A549 (cell line): ENCODE measurements around the gene SND1. TPM values are rescaled to one million over a fixed set of nuclear protein-coding genes. Genes with fewer than 3 reads are reported as not detected.

Source experiments
- ATAC-seq, 2 experiments: fragments of 200-7000 bp in 1 of 2; fragments of >200 bp in 1 of 2; cut with Nextera tagmentation in 1 of 2; cut with Tn5 transposase in 1 of 2; 3 replicates each; pipeline versions ENCODE4 v1.8.0 to v1.9.1; 2018 to 2020; ENCODE audit warnings: mild to moderate bottlenecking in 1 of 2, moderate library complexity in 1 of 2
- CTCF ChIA-PET: fragments of 300-600 bp; sonication (Branson Sonifier 250); formaldehyde crosslinking; extraction: SDS; loops from one replicate; lab custom pipeline; 2021; ENCODE audit warnings: antibody characterized with exemption, inconsistent platforms; lab: Yijun Ruan, JAX
- POLR2A ChIA-PET: fragments of 350-600 bp; formaldehyde crosslinking; extraction: SDS; loops from one replicate; lab custom pipeline; 2021; ENCODE audit warnings: antibody characterized with exemption, inconsistent platforms; lab: Yijun Ruan, JAX
- DNase-seq, 2 experiments: peaks; one replicate each; pipeline versions ENCODE4 v3.0.0 to v3.0.0-alpha.2; 2011 to 2016; ENCODE audit warnings: low read depth in 1 of 2, low spot score in 1 of 2
- FAIRE-seq: peaks from 2 replicates; lab custom pipeline; 2011; peaks lifted over from hg19 to GRCh38; lab: Jason Lieb, UNC
- H3K27ac ChIP-seq, 2 experiments: fragments of >200 bp; sonication (Bioruptor Twin); formaldehyde crosslinking; 3 replicates each; pipeline ENCODE4 v1.5.1; 2016 to 2017
- H3K4me1 ChIP-seq: fragments of >200 bp; sonication (Bioruptor Twin); formaldehyde crosslinking; 3 replicates; pipeline ENCODE4 v1.6.1; 2016
- H3K4me2 ChIP-seq: fragments of >200 bp; sonication (Bioruptor Twin); formaldehyde crosslinking; 3 replicates; pipeline ENCODE4 v1.6.1; 2016
- H3K4me3 ChIP-seq: fragments of >200 bp; sonication (Bioruptor Twin); formaldehyde crosslinking; 3 replicates; pipeline ENCODE4 v1.5.1; 2016
- H3K9me3 ChIP-seq: fragments of >200 bp; sonication (Bioruptor Twin); formaldehyde crosslinking; 3 replicates; pipeline ENCODE4 v1.6.1; 2016
- BCL3 ChIP-seq: fragments of >200 bp; sonication (Bioruptor Twin); formaldehyde crosslinking; IDR thresholded peaks from 3 replicates; pipeline ENCODE4 v1.6.1; 2016
- CBX8 ChIP-seq: fragments of 200-600 bp; sonication (generic); IDR thresholded peaks from 2 replicates; pipeline ENCODE4 v1.6.1; 2016
- CHD2 ChIP-seq: fragments of 150-350 bp; IDR thresholded peaks from 2 replicates; pipeline ENCODE4 v1.6.1; 2014; ENCODE audit warnings: low read length; ENCODE audit not compliant: partially characterized antibody
- CHD4 ChIP-seq: fragments of 200-600 bp; sonication (generic); IDR thresholded peaks from 2 replicates; pipeline ENCODE4 v1.6.1; 2016; ENCODE audit warnings: antibody characterized with exemption, mild to moderate bottlenecking, borderline replicate concordance
- E2F6 ChIP-seq: IDR thresholded peaks from 2 replicates; pipeline ENCODE4 v1.6.1; 2012; ENCODE audit warnings: low read depth, borderline replicate concordance
- ELK1 ChIP-seq: fragments of 150-350 bp; IDR thresholded peaks from 2 replicates; pipeline ENCODE4 v1.6.1; 2014; ENCODE audit warnings: low read depth, mild to moderate bottlenecking, low read length
- EP300 ChIP-seq, 2 experiments: fragments of >200 bp; sonication (Bioruptor Twin); formaldehyde crosslinking; IDR thresholded peaks; 2 replicates in 1 of 2; 3 replicates in 1 of 2; pipeline ENCODE4 v1.6.1; 2016 to 2017
- ESRRA ChIP-seq: fragments of 150-350 bp; IDR thresholded peaks from 2 replicates; pipeline ENCODE4 v1.6.1; 2014; ENCODE audit warnings: mild to moderate bottlenecking, low read length, borderline replicate concordance
- FOXS1 ChIP-seq: fragments of 250-450 bp; sonication (Bioruptor Pico); IDR thresholded peaks from 2 replicates; pipeline ENCODE4 v1.5.0; 2020; ENCODE audit warnings: mild to moderate bottlenecking, moderate library complexity
- HES2 ChIP-seq: fragments of >200 bp; sonication (Bioruptor Twin); formaldehyde crosslinking; IDR thresholded peaks from 2 replicates; pipeline ENCODE4 v1.6.1; 2016
- HOXB13 ChIP-seq: fragments of 250-450 bp; sonication (Bioruptor Pico); IDR thresholded peaks from 2 replicates; pipeline ENCODE4 v1.5.0; 2020; ENCODE audit warnings: low read depth, mild to moderate bottlenecking, moderate library complexity
- MAX ChIP-seq: IDR thresholded peaks from 2 replicates; pipeline ENCODE4 v1.6.1; 2012
- MAZ ChIP-seq: fragments of 150-350 bp; IDR thresholded peaks from 2 replicates; pipeline ENCODE4 v1.6.1; 2014; ENCODE audit warnings: antibody characterized with exemption, low read depth, low read length, borderline replicate concordance
- MYC ChIP-seq: IDR thresholded peaks from 2 replicates; pipeline ENCODE4 v1.6.1; 2012; ENCODE audit warnings: mild to moderate bottlenecking, inconsistent platforms, low read length, improper control_type of control experiment, borderline replicate concordance
- NFE2L2 ChIP-seq: fragments of 150-350 bp; conservative IDR thresholded peaks from 2 replicates; pipeline ENCODE4 v1.6.1; 2014; ENCODE audit warnings: low read length
- PBX3 ChIP-seq: IDR thresholded peaks from 2 replicates; pipeline ENCODE4 v1.6.1; 2012
- PHF8 ChIP-seq: fragments of 200-600 bp; sonication (generic); IDR thresholded peaks from 2 replicates; pipeline ENCODE4 v1.6.1; 2016; ENCODE audit warnings: low read depth, mild to moderate bottlenecking, antibody characterized with exemption, moderate library complexity, borderline replicate concordance
- POLR2AphosphoS2 ChIP-seq: conservative IDR thresholded peaks from 2 replicates; pipeline ENCODE4 v1.6.1; 2012; ENCODE audit warnings: low read length, improper control_type of control experiment, inconsistent platforms
- RARB ChIP-seq: fragments of 250-450 bp; sonication (Bioruptor Pico); IDR thresholded peaks from 2 replicates; pipeline ENCODE4 v1.8.0; 2021; ENCODE audit warnings: mild to moderate bottlenecking, moderate library complexity
- RFX5 ChIP-seq: fragments of 450-650 bp; IDR thresholded peaks from 2 replicates; pipeline ENCODE4 v1.7.1; 2014; ENCODE audit warnings: antibody characterized with exemption, mild to moderate bottlenecking, moderate library complexity
- TFCP2L1 ChIP-seq: fragments of 250-450 bp; sonication (Bioruptor Pico); IDR thresholded peaks from 2 replicates; pipeline ENCODE4 v1.5.0; 2021; ENCODE audit warnings: mild to moderate bottlenecking
- ZC3H11A ChIP-seq: fragments of 450-650 bp; IDR thresholded peaks from 2 replicates; pipeline ENCODE4 v1.6.1; 2014; ENCODE audit warnings: antibody characterized with exemption, mild to moderate bottlenecking
- ZFP36 ChIP-seq: fragments of 450-650 bp; IDR thresholded peaks from 2 replicates; pipeline ENCODE4 v1.6.1; 2014; ENCODE audit warnings: borderline replicate concordance; ENCODE audit not compliant: partially characterized antibody
- ZNF302 ChIP-seq: fragments of 250-450 bp; sonication (Bioruptor Pico); IDR thresholded peaks from 2 replicates; pipeline ENCODE4 v1.9.0; 2021; ENCODE audit warnings: inconsistent platforms, mild to moderate bottlenecking, moderate library complexity
- WGBS: methylation state at CpG from one replicate; pipeline ENCODE4 v1.1.6; 2017; ENCODE audit errors: missing lambda C conversion rate; 5-methylcytosine and 5-hydroxymethylcytosine counted together
- polyA plus RNA-seq, 4 experiments: library from polyadenylated mRNA; depleted of rRNA in 3 of 4; stranded (reverse); fragments of >200 nt; fragmentation: RNase III in 1 of 4; extraction: RNeasy Plus Mini Kit Qiagen cat#74134 plus additional on column Dnase treatment in 1 of 4; gene quantifications; 2 replicates in 3 of 4; 3 replicates in 1 of 4; pipeline ENCODE4 v1.2.3, GENCODE V29; 2011 to 2017

The SND1 gene
- polyA plus RNA-seq, 2 of the 4 experiments (the other 2 are of a cell fraction) = 102 to 138 TPM

- POLR2A ChIA-PET = no interaction called here
- CTCF ChIA-PET = interaction anchor here (0.6 kb wide), 1 partner anchor 198 kb away, joined by 3 read pairs; no protein-coding TSS in a partner anchor
- 90% methylated on average over 3 of the region's 3 CpGs for WGBS
Measured at GRCh38 chr7:127930341-127931328, 278.6 kb downstream of the SND1 start.

GRCh38 chr7:127932076-127932475 lies 280.1 kb downstream of the SND1 start:
- ChIA-PET POLR2A (no interaction called here), CTCF (no interaction called here)
- FAIRE-seq (peak; percentile 7), ATAC-seq (no peak), DNase-seq (no peak)
- no peak overlapping the region for H3K4me2 ChIP-seq
- 91% methylated on average over 1 of the region's 1 CpG for WGBS
- no peak overlapping the region for H3K27ac ChIP-seq
- TF ChIP-seq NFE2L2 = no peak
- no peak for TF ChIP-seq TFCP2L1 (CRISPR knock-in tag)
- TF ChIP-seq RFX5 = no peak
- no peak for TF ChIP-seq ESRRA
- TF ChIP-seq ELK1 = no peak
- TF ChIP-seq MYC = no peak
- TF ChIP-seq CBX8 = no peak
- no peak for TF ChIP-seq HES2
- no peak for TF ChIP-seq ZC3H11A
- no peak for TF ChIP-seq HOXB13
- TF ChIP-seq POLR2AphosphoS2 = no peak
- no peak for TF ChIP-seq PHF8
- H3K4me1 ChIP-seq = no peaks in the 10 kb centered on the region
- no peak overlapping the region for H3K4me3 ChIP-seq
- H3K9me3 ChIP-seq = no peaks in the 10 kb centered on the region

More at GRCh38 chr7:127930341-127931328, 278.6 kb downstream of the SND1 start:
- TF ChIP-seq ZNF302 (CRISPR knock-in tag) (no peak), PHF8 (no peak), CHD2 (no peak), MAX (no peak), BCL3 (no peak), TFCP2L1 (CRISPR knock-in tag) (no peak), RARB (CRISPR knock-in tag) (no peak), ZFP36 (no peak), FOXS1 (CRISPR knock-in tag) (no peak), MAZ (no peak), CHD4 (no peak), PBX3 (no peak), POLR2AphosphoS2 (no peak), EP300 (IDR thresholded peaks at IDR 0.05) (no peak), E2F6 (no peak)
- FAIRE-seq (no peak), ATAC-seq (no peak), DNase-seq (no peak)
- H3K9me3 ChIP-seq = no peaks in the 10 kb centered on the region
- no peaks in the 10 kb centered on the region for H3K4me1 ChIP-seq
- no peak overlapping the region for H3K27ac ChIP-seq
- no peak overlapping the region for H3K4me2 ChIP-seq
- no peak overlapping the region for H3K4me3 ChIP-seq
